ENCODE results near the gene DNAJC4.

Gene DNAJC4

GRCh38 chr11:64208086-64208795 lies 22.1 kb upstream of the DNAJC4 start:
- DNase-seq (ENCODE audit: low spot score), result no peak

- DNase-seq (ENCODE audit: low spot score), result no peak
Measured at GRCh38 chr11:64208796-64209562, 21.4 kb upstream of the DNAJC4 start.

- no peak for DNase-seq (ENCODE audit: low spot score)
Measured at GRCh38 chr11:64209563-64209843, 20.8 kb upstream of the DNAJC4 start.

GRCh38 chr11:64210301-64211020 lies 19.9 kb upstream of the DNAJC4 start:
- DNase-seq (ENCODE audit: low spot score), result no peak

GRCh38 chr11:64211181-64211872 lies 19.0 kb upstream of the DNAJC4 start:
- no peak for DNase-seq (ENCODE audit: low spot score)

- DNase-seq (ENCODE audit: low spot score), result no peak
Measured at GRCh38 chr11:64216879-64217278, 13.5 kb upstream of the DNAJC4 start.

- DNase-seq (ENCODE audit: low spot score), result no peak
Measured at GRCh38 chr11:64218628-64219353, 11.6 kb upstream of the DNAJC4 start.

GRCh38 chr11:64219354-64219684 lies 11.0 kb upstream of the DNAJC4 start:
- DNase-seq (ENCODE audit: low spot score), result no peak

- no peak for DNase-seq (ENCODE audit: low spot score)
Measured at GRCh38 chr11:64219755-64220154, 10.6 kb upstream of the DNAJC4 start.

- DNase-seq (ENCODE audit: low spot score), result no peak
Measured at GRCh38 chr11:64220271-64220670, 10.1 kb upstream of the DNAJC4 start.

GRCh38 chr11:64220798-64221197 lies 9.6 kb upstream of the DNAJC4 start:
- DNase-seq (ENCODE audit: low spot score), result no peak

- DNase-seq (ENCODE audit: low spot score), result no peak
Measured at GRCh38 chr11:64222651-64223000, 7.7 kb upstream of the DNAJC4 start.

GRCh38 chr11:64223001-64223651 lies 7.2 kb upstream of the DNAJC4 start:
- DNase-seq (ENCODE audit: low spot score), result no peak

GRCh38 chr11:64224151-64224890 lies 6.0 kb upstream of the DNAJC4 start:
- no peak for DNase-seq (ENCODE audit: low spot score)

GRCh38 chr11:64224891-64225607 lies 5.3 kb upstream of the DNAJC4 start:
- no peak for DNase-seq (ENCODE audit: low spot score)

GRCh38 chr11:64225608-64226506 lies 4.5 kb upstream of the DNAJC4 start, which contains the start of the genes NUDT22 and TRPT1:
Gene NUDT22, plus strand, starts transcription at chr11:64226274. Its CDS starts 379 bp downstream, at chr11:64226653.
Gene TRPT1, minus strand, starts transcription at chr11:64226186. Its CDS starts 326 bp downstream, at chr11:64225860.
- peak; percentile 95 for DNase-seq (ENCODE audit: low spot score)

GRCh38 chr11:64226507-64227051 lies 3.8 kb upstream of the DNAJC4 start:
- peak; percentile 43 for DNase-seq (ENCODE audit: low spot score)

GRCh38 chr11:64227405-64227956 lies 2.9 kb upstream of the DNAJC4 start:
- no peak for DNase-seq (ENCODE audit: low spot score)

All from hepatic stellate cell (primary cell).